ENCODE data around the gene C1RL. TPM values are rescaled to one million over a fixed set of nuclear protein-coding genes. Genes with fewer than 3 reads are reported as not detected.

The C1RL gene
- total and polyA plus RNA-seq, 2 donors (not counting 1 experiment from before 2014, with no cell fraction given), result 13.5 to 24.9 TPM

GRCh38 chr12:7114008-7114407 is 5.0 kb upstream of the C1RL start:
- H3K4me3 Mint-ChIP-seq, result no peak overlapping the region
- H3K27ac Mint-ChIP-seq, result no peak overlapping the region
- H3K9me3 Mint-ChIP-seq (ENCODE audit: insufficient read depth), result no peaks in the 10 kb centered on the region
- no peak overlapping the region for H3K4me2 ChIP-seq (replicated peaks; ENCODE audit: low read depth, low read length, poor library complexity, severe bottlenecking)
- no peak overlapping the region for H3K27ac ChIP-seq (ENCODE audit: low read length in 2 of 2)
- POLR2A ChIA-PET, result no interaction called here
- no peak for ATAC-seq (ENCODE audit: low read depth)
- H3K9me3 ChIP-seq (ENCODE audit: control extremely low read depth in 1 of 3, control insufficient read depth in 2 of 3, insufficient read depth in 1 of 3, low read length in 2 of 3), result no peaks in the 10 kb centered on the region
- peaks cover 17% of the 10 kb centered on the region for H3K79me2 ChIP-seq (ENCODE audit: control insufficient read depth, insufficient read depth, low read length)
- no peak overlapping the region for H2AFZ ChIP-seq (ENCODE audit: insufficient read depth, low read depth, low read length, poor library complexity, severe bottlenecking)
- WGBS (ENCODE audit: insufficient coverage), result 97% methylated on average over 11 of the region's 11 CpGs
- no peaks in the 10 kb centered on the region for H3K27me3 Mint-ChIP-seq
- CTCF ChIA-PET, result interaction anchor here (1.2 to 4.2 kb wide), 9 partner anchors 11 to 262 kb away, joined by 3 to 28 read pairs (median 7); partner anchors contain the start of genes C12orf57, PEX5, RNU7-1 and SPSB2
- H3K9ac ChIP-seq (ENCODE audit: low read length), result no peak overlapping the region
- TF ChIP-seq CTCF (IDR thresholded peaks at IDR 0.05) (no peak), EZH2 (IDR thresholded peaks at IDR 0.05; ENCODE audit: borderline replicate concordance, insufficient read depth, low read depth, low read length, poor library complexity, severe bottlenecking) (no peak)
- H4K20me1 ChIP-seq (ENCODE audit: control insufficient read depth, insufficient read depth, low read length, poor library complexity, severe bottlenecking), result peaks cover 8% of the 10 kb centered on the region
- no peak for DNase-seq
- intact Hi-C loops (cut with micrococcal nuclease), result no loop called here
- H3K36me3 ChIP-seq (replicated peaks in 1 of 2; ENCODE audit: control extremely low read depth in 1 of 2, control insufficient read depth in 1 of 2, extremely low read depth in 1 of 2, insufficient read depth in 2 of 2, low read length in 1 of 2), result peaks cover 0 to 30% of the 10 kb centered on the region in 2 experiments
- H3K4me3 ChIP-seq (ENCODE audit: control extremely low read depth in 1 of 5, extremely low read depth in 1 of 5, insufficient read depth in 1 of 5, low read depth in 2 of 5, low read length in 4 of 5), result no peak overlapping the region
- H3K27me3 ChIP-seq (replicated peaks in 1 of 4; ENCODE audit: control extremely low read depth in 1 of 4, control insufficient read depth in 3 of 4, insufficient read depth in 4 of 4, low read length in 3 of 4), result no peaks in the 10 kb centered on the region
- peaks cover 10% of the 10 kb centered on the region for H3K4me1 Mint-ChIP-seq
- H3K4me1 ChIP-seq (ENCODE audit: control insufficient read depth in 2 of 2, insufficient read depth in 2 of 2, low read length in 2 of 2), result peaks cover 5 to 11% of the 10 kb centered on the region in 2 donors

- Histone ChIP-seq H3K9me3 (ENCODE audit: control extremely low read depth in 1 of 3, control insufficient read depth in 2 of 3, insufficient read depth in 1 of 3, low read length in 2 of 3) (no peaks in the 10 kb centered on the region), H3K79me2 (ENCODE audit: control insufficient read depth, insufficient read depth, low read length) (peaks cover 18% of the 10 kb centered on the region), H3K4me3 (ENCODE audit: control extremely low read depth in 1 of 5, extremely low read depth in 1 of 5, insufficient read depth in 1 of 5, low read depth in 2 of 5, low read length in 4 of 5) (no peak overlapping the region), H4K20me1 (ENCODE audit: control insufficient read depth, insufficient read depth, low read length, poor library complexity, severe bottlenecking) (peaks cover 8% of the 10 kb centered on the region), H3K27ac (ENCODE audit: low read length in 2 of 2) (no peak overlapping the region), H3K4me1 (ENCODE audit: control insufficient read depth in 2 of 2, insufficient read depth in 2 of 2, low read length in 2 of 2) (peaks cover 5 to 11% of the 10 kb centered on the region in 2 donors), H3K27me3 (replicated peaks in 1 of 4; ENCODE audit: control extremely low read depth in 1 of 4, control insufficient read depth in 3 of 4, insufficient read depth in 4 of 4, low read length in 3 of 4) (no peaks in the 10 kb centered on the region), H3K4me2 (replicated peaks; ENCODE audit: low read depth, low read length, poor library complexity, severe bottlenecking) (no peak overlapping the region), H3K9ac (ENCODE audit: low read length) (no peak overlapping the region), H3K36me3 (replicated peaks in 1 of 2; ENCODE audit: control extremely low read depth in 1 of 2, control insufficient read depth in 1 of 2, extremely low read depth in 1 of 2, insufficient read depth in 2 of 2, low read length in 1 of 2) (peaks cover 0 to 30% of the 10 kb centered on the region in 2 experiments), H2AFZ (ENCODE audit: insufficient read depth, low read depth, low read length, poor library complexity, severe bottlenecking) (no peak overlapping the region)
- ChIA-PET CTCF (interaction anchor here (0.7 to 4.2 kb wide), 25 partner anchors 8 to 324 kb away, joined by 3 to 28 read pairs (median 4); partner anchors contain the start of genes C12orf57, CD4, LPCAT3 and PEX5), POLR2A (no interaction called here)
- Mint-ChIP-seq H3K9me3 (ENCODE audit: insufficient read depth) (no peaks in the 10 kb centered on the region), H3K27me3 (no peaks in the 10 kb centered on the region), H3K27ac (no peak overlapping the region), H3K4me1 (peaks cover 15% of the 10 kb centered on the region), H3K4me3 (no peak overlapping the region)
- WGBS (ENCODE audit: insufficient coverage), result 54% methylated on average over 5 of the region's 5 CpGs
- TF ChIP-seq CTCF (IDR thresholded peaks at IDR 0.05), result peak; percentile 88
- no peak for TF ChIP-seq EZH2 (IDR thresholded peaks at IDR 0.05; ENCODE audit: borderline replicate concordance, insufficient read depth, low read depth, low read length, poor library complexity, severe bottlenecking)
- intact Hi-C loops (cut with micrococcal nuclease), result loop anchor here (1.0 to 2.0 kb wide), 3 partner anchors 17 to 244 kb away; partner anchors contain the start of gene CLSTN3
- DNase-seq, result peak; percentile 76
- peak; percentile 41 for ATAC-seq (ENCODE audit: low read depth)
Observed at GRCh38 chr12:7113389-7113871, 4.4 kb upstream of the C1RL start.

All from B cell (primary cell).